Gastrocnemius medialis (tissue), 4 donors: ENCODE results near the gene TECR. TPM values are rescaled to one million over a fixed set of nuclear protein-coding genes. Genes with fewer than 3 reads are reported as not detected.

Experiments
- ATAC-seq, 2 donors: fragments of 150-250 bp; one replicate each; pipeline ENCODE4 v1.9.1; 2016
- DNase-seq, 2 donors: peaks; one replicate each; pipeline ENCODE4 v3.0.0-alpha.2; 2019
- H3K27ac ChIP-seq, 4 donors: fragments of 200-600 bp; sonication (generic); 1 replicate in 1 of 4; 2 replicates in 3 of 4; pipeline ENCODE4 v1.5.1; 2016 to 2018; ENCODE audit warnings: mild to moderate bottlenecking in 2 of 4, moderate library complexity in 1 of 4
- H3K27me3 ChIP-seq, 3 donors: fragments of 200-600 bp; sonication (generic) in 2 of 3; 1 replicate in 1 of 3; 2 replicates in 2 of 3; pipeline versions ENCODE4 v1.5.1 to v1.6.0; 2016 to 2019; ENCODE audit warnings: mild to moderate bottlenecking in 1 of 3, moderate library complexity in 1 of 3
- H3K36me3 ChIP-seq, 2 donors: fragments of 200-600 bp; sonication (generic) in 1 of 2; one replicate each; pipeline ENCODE4 v1.5.1; 2017 to 2018
- H3K4me1 ChIP-seq, 2 donors: fragments of 200-600 bp; sonication (generic) in 1 of 2; one replicate each; pipeline ENCODE4 v1.5.1; 2016 to 2017; ENCODE audit warnings: mild to moderate bottlenecking in 2 of 2
- H3K4me3 ChIP-seq, 4 donors: fragments of 200-600 bp; sonication (generic) in 3 of 4; 1 replicate in 1 of 4; 2 replicates in 3 of 4; pipeline ENCODE4 v1.5.1; 2016 to 2019; ENCODE audit warnings: mild to moderate bottlenecking in 2 of 4
- H3K9me3 ChIP-seq, 3 donors: fragments of 200-600 bp; sonication (generic) in 2 of 3; 1 replicate in 1 of 3; 2 replicates in 2 of 3; pipeline ENCODE4 v1.5.1; 2016 to 2019
- POLR2A ChIP-seq, 2 donors: fragments of 450-650 bp; IDR thresholded peaks; one replicate each; pipeline ENCODE4 v1.6.1; 2017; ENCODE audit warnings: antibody characterized with exemption in 2 of 2, mild to moderate bottlenecking in 2 of 2, moderate library complexity in 2 of 2
- in situ Hi-C, 4 donors: fragments of 200-750 bp; cut with MboI; loops; one replicate each; pipeline versions ENCODE4 v1.15.0 to v1.8.0; 2017; ENCODE audit warnings: low sequenced_read_pairs in 4 of 4
- intact Hi-C: fragments of 100-400 bp; cut with DNase I; formaldehyde crosslinking; loops from one replicate; pipeline ENCODE4 v1.15.1; 2023; ENCODE audit warnings: low total_unique reads
- total RNA-seq, 4 donors: library from RNA; depleted of rRNA; stranded (reverse); fragments of >200 nt; gene quantifications; one replicate each; pipeline versions ENCODE4 v1.1.0 to v1.2.3, GENCODE V29; 2016
- TF ChIP-seq, protein P1 (sequence below), 5 experiments: fragments of 450-650 bp in 3 of 5; fragments of 200-600 bp in 2 of 5; sonication (generic) in 2 of 5; IDR thresholded peaks in 4 of 5; conservative IDR thresholded peaks in 1 of 5; 1 replicate in 4 of 5; 2 replicates in 1 of 5; pipeline ENCODE4 v1.5.1; 2016 to 2019; ENCODE audit warnings: antibody characterized with exemption in 5 of 5, mild to moderate bottlenecking in 3 of 5, moderate library complexity in 3 of 5

TECR gene, protein sequence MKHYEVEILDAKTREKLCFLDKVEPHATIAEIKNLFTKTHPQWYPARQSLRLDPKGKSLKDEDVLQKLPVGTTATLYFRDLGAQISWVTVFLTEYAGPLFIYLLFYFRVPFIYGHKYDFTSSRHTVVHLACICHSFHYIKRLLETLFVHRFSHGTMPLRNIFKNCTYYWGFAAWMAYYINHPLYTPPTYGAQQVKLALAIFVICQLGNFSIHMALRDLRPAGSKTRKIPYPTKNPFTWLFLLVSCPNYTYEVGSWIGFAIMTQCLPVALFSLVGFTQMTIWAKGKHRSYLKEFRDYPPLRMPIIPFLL
- 100 to 1,000 TPM in 2 of 4 donors, 10 to 100 TPM in 2; 56.2 to 155 (median 113) TPM for total RNA-seq

DNA sequence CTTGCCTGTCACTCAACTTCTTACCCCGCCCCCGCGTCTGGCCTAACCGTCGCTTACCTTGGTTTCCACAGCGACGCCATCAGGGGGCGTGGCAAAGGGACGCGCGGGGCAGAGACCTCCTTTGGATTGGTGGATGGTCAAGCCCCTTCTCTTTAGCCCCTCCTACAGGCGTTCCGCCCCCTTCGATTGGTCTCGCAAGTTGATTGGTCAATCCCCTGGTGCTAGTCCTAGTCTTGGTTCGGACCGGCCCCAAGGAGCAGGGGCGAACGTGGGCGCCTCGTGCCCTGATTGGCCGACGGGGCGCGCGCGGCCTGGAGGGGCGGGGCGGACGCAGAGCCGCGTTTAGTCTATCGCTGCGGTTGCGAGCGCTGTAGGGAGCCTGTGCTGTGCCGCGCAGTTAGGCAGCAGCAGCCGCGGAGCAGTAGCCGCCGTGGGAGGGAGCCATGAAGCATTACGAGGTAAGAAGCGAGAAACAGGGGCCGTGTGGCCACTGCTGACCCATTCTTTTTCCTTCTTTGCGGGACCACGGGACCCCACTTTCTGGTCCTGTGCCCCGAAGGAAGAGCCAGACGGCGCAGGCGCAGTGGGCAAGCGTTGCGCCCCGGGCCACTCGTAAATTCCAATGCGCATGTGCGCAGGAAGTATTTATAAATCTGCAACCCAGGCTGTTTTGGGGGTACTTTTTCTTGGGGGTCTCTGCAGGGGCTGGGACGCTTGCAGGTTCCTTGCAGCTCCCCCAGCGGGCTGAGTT, at the start of gene TECR:
Gene TECR (plus strand): TSS at position 341 of the 751 bp plus-strand sequence. CDS start 103 bp downstream, at position 444.
- in situ Hi-C loops (no loop called here), intact Hi-C loops (loop anchor here (1.0 kb wide), 2 partner anchors 11 to 33 kb away; partner anchors contain the start of genes DNAJB1 and GIPC1)
- H3K4me1 ChIP-seq = peaks cover 24 to 37% of the 10 kb centered on the region in 2 donors
- ATAC-seq (peak; percentile 96), DNase-seq (peak; percentile 100)
- no peaks in the 10 kb centered on the region for H3K27me3 ChIP-seq
- H3K27ac ChIP-seq = peak within 1 kb of the TSS; percentile 95 to 98 (median 98)
- no peaks in the 10 kb centered on the region for H3K36me3 ChIP-seq
- TF ChIP-seq POLR2A (IDR thresholded peaks at IDR 0.05) = peak; percentile 96 to 97
- TF ChIP-seq, protein P1, sequence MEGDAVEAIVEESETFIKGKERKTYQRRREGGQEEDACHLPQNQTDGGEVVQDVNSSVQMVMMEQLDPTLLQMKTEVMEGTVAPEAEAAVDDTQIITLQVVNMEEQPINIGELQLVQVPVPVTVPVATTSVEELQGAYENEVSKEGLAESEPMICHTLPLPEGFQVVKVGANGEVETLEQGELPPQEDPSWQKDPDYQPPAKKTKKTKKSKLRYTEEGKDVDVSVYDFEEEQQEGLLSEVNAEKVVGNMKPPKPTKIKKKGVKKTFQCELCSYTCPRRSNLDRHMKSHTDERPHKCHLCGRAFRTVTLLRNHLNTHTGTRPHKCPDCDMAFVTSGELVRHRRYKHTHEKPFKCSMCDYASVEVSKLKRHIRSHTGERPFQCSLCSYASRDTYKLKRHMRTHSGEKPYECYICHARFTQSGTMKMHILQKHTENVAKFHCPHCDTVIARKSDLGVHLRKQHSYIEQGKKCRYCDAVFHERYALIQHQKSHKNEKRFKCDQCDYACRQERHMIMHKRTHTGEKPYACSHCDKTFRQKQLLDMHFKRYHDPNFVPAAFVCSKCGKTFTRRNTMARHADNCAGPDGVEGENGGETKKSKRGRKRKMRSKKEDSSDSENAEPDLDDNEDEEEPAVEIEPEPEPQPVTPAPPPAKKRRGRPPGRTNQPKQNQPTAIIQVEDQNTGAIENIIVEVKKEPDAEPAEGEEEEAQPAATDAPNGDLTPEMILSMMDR (IDR thresholded peaks at IDR 0.05 in 4 of 5, conservative IDR thresholded peaks at IDR 0.05 in 1 of 5) = no peak
- H3K9me3 ChIP-seq = no peaks in the 10 kb centered on the region
- peak within 1 kb of the TSS; percentile 80 to 98 (median 84) for H3K4me3 ChIP-seq

DNA sequence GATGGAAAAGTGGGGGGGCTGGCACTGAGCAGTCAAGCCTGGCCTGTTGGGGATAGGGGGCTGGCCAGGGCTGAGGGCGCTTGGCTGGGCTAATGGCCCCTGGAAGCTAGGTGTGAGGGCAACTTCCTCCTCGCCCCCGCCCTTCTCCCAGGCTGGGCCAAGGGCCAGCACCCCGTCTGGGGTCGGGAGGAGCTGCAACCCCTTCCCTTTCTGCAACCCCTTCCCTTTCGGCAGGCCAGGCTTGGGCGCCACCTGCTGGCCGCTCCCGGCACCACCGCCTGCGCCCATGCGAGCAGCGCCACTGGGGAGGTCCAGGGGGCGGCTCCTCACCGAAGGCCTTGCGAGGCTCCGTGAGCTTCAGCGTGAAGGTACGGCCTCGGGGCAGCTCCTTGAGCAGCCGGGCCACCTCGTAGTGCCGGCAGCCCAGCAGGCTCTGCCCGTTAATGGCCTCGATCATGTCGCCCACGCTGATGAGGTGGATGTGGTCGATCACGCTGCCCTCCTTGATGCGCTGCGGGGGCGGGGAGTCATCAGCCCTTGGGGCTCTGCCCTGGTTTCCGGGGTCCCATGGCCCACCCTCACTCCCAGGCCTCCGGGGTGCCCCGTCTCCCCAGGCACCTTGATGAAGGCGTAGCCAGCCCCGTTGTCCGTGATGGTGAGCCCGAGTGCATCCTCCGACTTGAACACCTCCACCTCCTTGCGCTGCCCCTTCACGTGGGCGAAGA, 49.3 kb upstream of the TECR start:
- peaks cover 0 to 7% of the 10 kb centered on the region in 2 donors for H3K4me1 ChIP-seq
- no peak for DNase-seq

DNA sequence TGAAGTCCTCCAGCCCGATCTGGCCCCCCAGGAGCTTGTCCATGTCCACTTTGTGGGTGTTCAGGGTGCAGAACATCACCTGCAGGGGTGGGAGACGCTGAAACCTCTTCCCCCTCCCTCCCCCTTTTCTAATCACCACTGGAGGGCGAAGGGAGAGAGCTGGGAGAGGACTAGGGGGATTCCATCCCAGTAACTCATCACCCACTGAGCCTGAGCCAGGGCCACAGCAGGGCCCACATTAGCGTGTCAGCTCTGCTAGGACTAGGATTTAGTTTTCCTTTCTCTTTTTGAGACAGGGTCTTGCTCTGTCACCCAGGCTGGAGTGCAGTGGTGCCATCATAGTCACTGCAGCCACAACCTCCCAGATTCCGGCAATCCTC, 48.7 kb upstream of the TECR start:
- ATAC-seq = no peak
- H3K36me3 ChIP-seq = peaks cover 0 to 29% of the 10 kb centered on the region in 2 donors
- no peak overlapping the region for H3K4me3 ChIP-seq
- intact Hi-C loops (no loop called here), in situ Hi-C loops (no loop called here)
- peaks cover 0 to 2% of the 10 kb centered on the region in 2 donors for H3K4me1 ChIP-seq
- no peak for TF ChIP-seq POLR2A (IDR thresholded peaks at IDR 0.05)
- no peak overlapping the region for H3K27ac ChIP-seq
- H3K9me3 ChIP-seq = no peaks in the 10 kb centered on the region
- DNase-seq = no peak
- peaks cover 1 to 11% (median 10%) of the 10 kb centered on the region in 3 donors for H3K27me3 ChIP-seq

More for the DNA sequence above, 49.3 kb upstream of the TECR start:
- in situ Hi-C loops = no loop called here
- peaks cover 0 to 29% of the 10 kb centered on the region in 2 donors for H3K36me3 ChIP-seq
- no peak overlapping the region for H3K27ac ChIP-seq
- H3K27me3 ChIP-seq = peaks cover 7 to 16% (median 16%) of the 10 kb centered on the region in 3 donors
- intact Hi-C loops = no loop called here
- ATAC-seq = no peak
- no peaks in the 10 kb centered on the region for H3K9me3 ChIP-seq
- TF ChIP-seq POLR2A (IDR thresholded peaks at IDR 0.05) = no peak
- TF ChIP-seq, protein P1 (IDR thresholded peaks at IDR 0.05 in 4 of 5, conservative IDR thresholded peaks at IDR 0.05 in 1 of 5) = peak in 4 of 5 experiments; percentile 51 to 76 (median 66)
- H3K4me3 ChIP-seq = no peak overlapping the region

DNA sequence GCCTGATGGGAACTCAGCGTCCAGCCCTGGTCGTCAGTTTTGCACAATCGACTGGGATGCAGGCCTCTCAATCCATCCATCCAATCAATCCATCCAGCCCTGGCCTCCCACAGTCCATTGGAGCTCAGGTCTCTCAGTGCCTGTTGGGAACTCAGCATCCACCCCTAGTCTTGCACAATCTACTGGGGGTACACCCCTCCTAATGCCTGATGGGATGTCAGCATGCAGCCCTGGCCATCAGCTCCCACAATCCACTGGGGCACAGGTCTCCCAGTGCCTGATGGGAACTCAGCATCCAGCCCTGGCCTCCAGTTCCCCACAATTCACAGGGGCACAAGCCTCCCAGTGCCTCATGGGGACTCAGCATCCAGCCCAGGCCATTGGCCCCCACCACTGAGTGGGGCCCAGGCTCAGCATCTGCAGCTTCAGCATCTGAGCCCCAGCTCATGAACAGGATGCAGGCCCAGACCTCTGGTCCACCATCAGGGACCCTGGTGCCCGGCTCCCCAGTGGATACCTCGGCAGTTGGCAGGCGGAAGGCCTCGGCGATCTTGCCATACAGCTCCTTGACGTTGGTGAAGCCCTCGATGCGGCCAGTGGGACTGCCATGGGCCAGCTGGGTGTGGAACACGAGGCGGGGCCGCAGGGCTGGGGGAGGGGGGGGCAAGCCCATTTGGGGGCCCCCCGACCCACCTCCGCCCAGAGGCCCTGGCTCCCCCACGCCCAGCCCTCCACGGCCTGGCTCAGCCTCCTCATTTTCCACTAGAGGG, 47.0 kb upstream of the TECR start:
- Histone ChIP-seq H3K27me3 (peaks cover 0 to 5% (median under 1%) of the 10 kb centered on the region in 3 donors), H3K27ac (no peak overlapping the region), H3K4me3 (no peak overlapping the region), H3K36me3 (peaks cover 0 to 29% of the 10 kb centered on the region in 2 donors), H3K4me1 (no peaks in the 10 kb centered on the region), H3K9me3 (no peaks in the 10 kb centered on the region)
- in situ Hi-C loops (no loop called here), intact Hi-C loops (no loop called here)
- DNase-seq (no peak), ATAC-seq (no peak)
- TF ChIP-seq, protein P1 (IDR thresholded peaks at IDR 0.05 in 4 of 5, conservative IDR thresholded peaks at IDR 0.05 in 1 of 5) = no peak
- no peak for TF ChIP-seq POLR2A (IDR thresholded peaks at IDR 0.05)
